GM15510 (cell line): ENCODE results near the gene PTPA.

Experiments
- POLR2A ChIP-seq: IDR thresholded peaks from 3 replicates; pipeline ENCODE4 v1.6.1; 2011; ENCODE audit warnings: borderline replicate concordance; ENCODE audit not compliant: insufficient read length; ENCODE audit errors: extremely low read depth

The PTPA gene

GRCh38 chr9:129100383-129101169 is 10.6 kb upstream of the PTPA start:
- no peak for TF ChIP-seq POLR2A

DNA sequence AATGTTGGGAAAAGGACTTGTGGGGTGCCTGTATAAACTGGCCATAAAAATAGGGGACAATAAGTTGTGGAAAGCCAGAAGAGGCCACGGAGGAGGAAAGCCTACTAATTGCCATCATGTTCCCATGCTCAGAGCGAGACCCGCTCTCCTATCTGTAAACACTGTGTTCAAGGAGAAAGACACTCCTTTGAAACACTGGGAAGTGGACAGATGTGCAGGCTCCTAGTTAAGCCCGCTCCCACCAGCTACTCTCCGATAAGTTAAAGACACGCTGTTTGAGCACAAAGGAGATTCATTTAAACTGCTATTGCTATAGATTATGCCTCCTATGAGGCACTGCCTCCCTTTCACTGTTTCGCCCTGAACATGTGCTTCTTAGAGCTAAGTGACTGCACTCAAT is 9.9 kb upstream of the PTPA start:
- no peak for TF ChIP-seq POLR2A

DNA sequence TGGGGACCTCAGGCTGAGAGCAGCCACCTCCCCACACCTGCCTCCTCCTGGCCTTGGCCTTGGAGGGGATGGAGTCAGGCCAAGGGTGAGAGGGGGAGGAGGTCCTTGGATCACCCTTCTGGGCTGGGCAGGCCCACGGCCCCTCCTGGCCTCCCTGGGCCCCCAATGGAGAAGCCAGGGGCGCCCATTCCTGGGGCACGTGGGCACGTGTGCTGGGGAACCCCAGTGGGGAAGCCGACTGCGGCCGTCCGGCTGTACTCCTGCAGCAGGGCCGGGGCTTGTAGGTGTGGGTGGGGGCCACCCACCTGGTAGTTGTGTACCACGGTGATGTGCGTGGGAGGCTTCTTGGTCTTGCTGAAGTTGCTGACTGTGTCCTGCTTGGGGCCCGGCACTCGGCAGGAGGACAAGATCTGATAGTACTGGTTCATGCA is 9.1 kb upstream of the PTPA start:
- no peak for TF ChIP-seq POLR2A

DNA sequence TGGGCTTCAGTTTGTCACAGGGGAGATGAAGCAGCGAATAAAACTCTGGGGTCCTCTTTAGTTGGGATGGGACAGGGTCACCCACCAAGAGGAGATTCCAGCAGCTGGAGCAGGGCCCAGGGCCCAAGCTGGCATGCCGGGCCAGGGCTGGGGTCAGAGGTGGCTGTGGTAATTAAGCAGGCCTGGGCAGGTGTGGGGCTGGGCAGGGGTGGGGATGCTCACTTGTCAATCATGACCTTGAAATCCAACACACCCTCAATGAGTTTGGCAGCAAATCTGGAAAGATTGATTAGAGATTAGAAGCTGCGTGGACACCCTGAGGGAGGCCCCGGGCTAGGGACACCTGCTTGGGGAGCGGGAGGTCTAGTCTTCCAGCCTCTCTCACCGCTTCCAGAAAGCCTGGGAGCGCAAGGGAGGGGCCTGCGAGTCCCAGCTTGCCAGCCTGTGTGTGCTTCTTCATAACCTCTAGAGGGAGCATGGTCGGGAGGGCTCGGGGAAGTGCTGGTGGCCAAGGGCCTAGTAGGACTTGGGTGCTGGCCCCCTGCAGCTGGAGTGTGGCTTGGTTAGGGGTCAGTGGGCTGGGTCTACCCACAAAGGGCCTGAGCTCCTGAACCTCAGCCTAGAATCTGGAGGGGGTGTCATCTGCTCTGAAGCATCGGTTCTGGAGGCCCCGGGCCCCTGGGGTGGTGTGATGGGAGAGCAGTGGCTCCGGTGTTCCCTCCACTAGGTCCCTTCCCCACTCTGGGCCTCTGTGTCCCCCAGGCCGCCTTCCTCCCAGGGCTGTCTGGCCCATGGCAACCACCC is 8.2 kb upstream of the PTPA start:
- no peak for TF ChIP-seq POLR2A

DNA sequence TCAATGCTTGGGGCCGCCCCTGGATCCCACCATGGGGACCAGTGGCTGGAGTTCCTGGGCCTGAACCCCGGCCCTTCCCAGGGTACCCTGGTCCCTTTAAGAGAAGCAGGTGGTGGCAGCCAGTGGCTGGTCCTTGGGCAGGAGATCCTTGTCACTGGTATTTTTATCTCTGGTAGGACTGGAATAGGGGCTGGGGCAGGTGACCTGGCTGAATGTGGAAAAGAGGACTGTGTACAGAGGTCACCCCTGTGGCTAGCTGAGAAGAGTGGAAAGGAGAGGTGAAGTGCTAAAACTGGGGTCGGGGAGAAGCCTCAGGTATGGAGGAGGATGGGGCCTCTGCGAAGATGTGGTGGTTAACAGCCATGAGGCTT is 7.6 kb upstream of the PTPA start:
- TF ChIP-seq POLR2A, result no peak

DNA sequence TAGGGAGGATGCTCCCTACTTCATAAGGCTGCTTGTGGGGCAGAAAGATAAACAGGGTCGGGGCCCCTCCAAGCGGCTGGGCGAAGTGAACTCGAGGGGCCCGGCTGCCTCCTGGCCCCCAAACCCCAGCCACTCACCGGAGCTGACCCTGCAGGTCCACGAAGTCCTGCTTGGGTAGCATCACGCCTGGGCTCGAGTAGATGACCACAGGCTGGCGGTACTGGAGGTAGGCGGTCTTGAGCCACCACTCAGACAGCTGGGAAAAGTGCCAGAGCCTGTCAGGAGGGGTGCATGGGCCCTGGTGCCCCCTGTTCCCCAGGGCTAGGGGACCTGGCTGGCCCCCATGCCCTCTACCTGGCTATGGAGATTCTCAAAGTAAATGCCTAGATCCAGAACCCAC is 7.2 kb upstream of the PTPA start:
- no peak for TF ChIP-seq POLR2A

DNA sequence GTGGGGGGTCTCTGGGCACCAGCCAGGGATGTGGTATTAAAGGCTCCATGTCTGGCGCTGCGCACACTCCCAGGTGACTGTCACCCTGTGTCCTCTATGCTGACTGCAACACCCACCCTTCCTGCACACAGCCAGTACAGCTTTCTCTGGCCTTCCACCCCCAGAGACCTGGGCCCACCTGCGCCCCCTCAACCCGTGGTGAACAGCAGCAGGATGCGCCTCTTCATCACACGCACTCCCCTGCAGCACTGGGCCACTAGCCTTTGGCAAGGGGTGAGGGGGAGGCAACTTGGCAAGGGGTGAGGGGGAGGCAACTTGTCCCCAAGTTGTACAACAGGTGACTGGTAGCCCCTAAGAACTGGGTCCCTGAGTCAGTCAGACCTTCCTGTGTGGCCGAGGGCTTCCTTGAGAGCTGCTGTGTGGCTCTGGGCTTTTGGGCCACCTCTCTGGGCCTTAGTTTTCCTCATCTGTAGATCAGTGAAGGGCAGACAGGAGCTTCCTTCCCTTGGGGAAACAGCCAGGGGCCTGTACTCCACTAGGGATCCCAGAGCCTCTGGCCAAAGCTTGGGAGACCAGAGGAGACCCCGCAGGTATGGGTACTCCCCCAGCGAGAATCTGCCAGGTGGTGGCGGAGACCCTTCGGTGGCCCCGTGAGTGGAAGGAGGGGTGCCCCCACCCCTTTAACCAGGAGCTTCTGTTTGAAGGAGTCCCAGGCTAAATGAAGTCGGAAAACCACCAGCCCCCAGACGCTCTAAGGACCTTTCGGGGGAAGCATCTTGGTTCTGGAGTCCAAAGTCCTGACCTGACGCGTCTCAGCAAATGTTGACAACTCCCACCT is 5.1 kb upstream of the PTPA start:
- no peak for TF ChIP-seq POLR2A

DNA sequence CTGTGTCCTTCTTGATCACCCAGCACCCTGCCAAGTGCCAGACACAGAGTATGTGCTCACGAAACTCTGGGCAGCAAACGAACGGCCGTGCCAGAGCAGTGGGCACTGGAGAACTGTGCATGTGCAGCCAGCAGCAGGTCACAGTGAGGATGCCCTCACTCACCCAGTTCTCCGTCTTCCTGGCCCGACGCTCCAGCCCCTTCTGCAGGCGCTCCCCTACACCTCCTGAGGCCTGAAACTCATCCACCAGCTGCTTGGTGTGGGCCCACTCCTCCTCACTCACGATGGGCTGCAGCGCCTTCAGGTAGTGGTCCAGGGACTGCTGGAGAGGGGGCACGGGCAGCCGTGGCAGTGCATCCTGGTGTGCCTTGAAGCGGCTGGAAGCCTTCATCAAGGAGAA is 3.6 kb upstream of the PTPA start:
- TF ChIP-seq POLR2A, result no peak

DNA sequence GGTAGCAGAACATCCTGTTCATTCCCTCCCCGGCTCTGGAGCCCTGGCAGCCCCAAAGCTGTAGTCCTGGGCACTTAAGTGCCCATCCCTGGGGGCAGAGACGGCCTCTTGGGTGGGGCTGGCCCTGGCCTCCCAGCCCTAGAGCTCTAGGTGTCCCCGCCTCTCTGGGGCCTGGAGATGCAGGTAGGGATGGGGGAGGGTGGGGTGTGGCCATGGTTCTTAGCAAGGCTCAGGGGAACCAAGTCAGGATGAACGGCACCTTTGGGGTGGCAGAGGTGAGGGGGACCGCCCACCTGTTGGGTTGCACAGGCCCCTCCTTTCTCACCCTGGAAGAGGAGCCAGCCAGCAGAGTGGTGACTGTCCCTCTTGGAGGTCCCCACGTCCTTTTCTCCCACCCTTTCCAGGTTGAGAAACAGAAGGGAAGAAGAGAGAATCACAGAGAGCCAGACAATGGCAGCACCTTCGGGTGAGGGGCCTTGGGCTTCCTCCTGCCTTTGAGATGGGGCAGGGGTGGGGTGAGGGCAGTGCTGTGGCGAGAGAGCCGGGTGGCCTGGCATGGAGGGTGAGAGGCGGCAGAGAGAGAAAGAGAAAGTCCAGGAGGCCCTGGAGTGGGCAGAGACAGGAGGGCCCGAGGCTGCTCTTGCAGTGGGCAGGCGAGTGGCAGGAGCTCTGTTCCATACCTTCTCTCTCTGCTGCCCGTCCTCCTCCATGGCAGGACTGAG is 3.0 kb upstream of the PTPA start:
- TF ChIP-seq POLR2A, result no peak

- no peak for TF ChIP-seq POLR2A
Observed at GRCh38 chr9:129108805-129109536, 2.2 kb upstream of the PTPA start.

GRCh38 chr9:129109537-129109903 is 1.7 kb upstream of the PTPA start:
- no peak for TF ChIP-seq POLR2A

GRCh38 chr9:129109952-129110739 is 1.1 kb upstream of the PTPA start:
- no peak for TF ChIP-seq POLR2A

DNA sequence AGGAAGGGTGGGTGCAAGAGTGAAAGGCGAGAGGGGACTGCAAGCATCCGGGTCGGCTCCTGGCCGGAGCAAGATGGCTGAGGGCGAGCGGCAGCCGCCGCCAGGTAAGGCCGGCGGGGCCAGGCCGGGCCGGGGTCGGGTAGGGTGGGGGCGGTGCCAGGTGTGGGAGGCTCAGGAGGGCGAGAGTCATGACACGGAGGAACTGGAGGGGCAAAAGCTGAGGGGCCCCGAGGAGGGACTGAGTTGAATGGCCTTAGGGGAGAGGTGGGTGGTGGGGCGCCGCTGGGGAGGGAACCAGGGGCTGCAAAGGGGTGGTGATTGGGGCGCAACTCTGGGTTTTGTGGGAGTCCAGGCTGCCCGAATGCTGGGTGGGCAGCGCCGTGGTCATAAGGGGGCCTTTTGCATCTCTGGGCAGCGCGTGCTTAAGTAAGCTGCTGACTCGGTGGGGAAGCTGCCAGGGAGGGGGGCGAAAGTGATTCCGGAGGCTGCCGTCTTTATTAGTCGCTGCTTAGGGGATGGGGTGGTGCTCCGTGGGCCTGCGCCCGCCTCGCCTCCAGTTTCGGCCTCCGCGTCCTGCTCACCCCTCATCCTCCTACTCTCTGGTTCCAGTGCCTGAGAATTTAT is 425 bp downstream of the PTPA start:
- TF ChIP-seq POLR2A, result no peak

GRCh38 chr9:129113645-129114304 is 2.6 kb downstream of the PTPA start:
- TF ChIP-seq POLR2A, result no peak
